Panc1 (cell line): ENCODE measurements around the gene SOWAHC. TPM values are rescaled to one million over a fixed set of nuclear protein-coding genes. Genes with fewer than 3 reads are reported as not detected.
A peak's percentile ranks its signal among the peaks of the same experiment; 100 is the strongest.

Source experiments
- ATAC-seq: fragments of 200-7000 bp; cut with Tn5 transposase; 2 replicates; pipeline ENCODE4 v1.9.1; 2020; ENCODE audit warnings: mild to moderate bottlenecking, moderate library complexity
- BruUV-seq: library from RNA; stranded (reverse); fragments of 400-500 nt; replicated peaks from 2 replicates; lab custom pipeline; 2021; lab: Mats Ljungman, UMichigan
- CTCF ChIA-PET: fragments of 300-600 bp; sonication (Branson Sonifier 250); formaldehyde crosslinking; loops from one replicate; lab custom pipeline; 2022; ENCODE audit warnings: antibody characterized with exemption; lab: Charles Lee
- POLR2A ChIA-PET: fragments of 300-600 bp; sonication (Branson Sonifier 250); formaldehyde crosslinking; loops from one replicate; lab custom pipeline; 2022; ENCODE audit warnings: antibody characterized with exemption; lab: Charles Lee
- DNase-seq: peaks from one replicate; pipeline ENCODE4 v3.0.0-alpha.2; 2010; ENCODE audit warnings: low read depth, low spot score
- H3K27ac ChIP-seq: 2 replicates; pipeline ENCODE4 v1.5.1; 2011; ENCODE audit warnings: mild to moderate bottlenecking, low read length, inconsistent platforms
- H3K27me3 ChIP-seq: fragments of 200-500 bp; sonication (Bioruptor generic); 2 replicates; pipeline ENCODE4 v1.6.0; 2014; ENCODE audit warnings: low read length, inconsistent platforms; ENCODE audit not compliant: control insufficient read depth, insufficient read depth
- H3K36me3 ChIP-seq: fragments of 200-500 bp; sonication (Bioruptor generic); 2 replicates; pipeline ENCODE4 v1.5.1; 2014; ENCODE audit warnings: inconsistent platforms, mild to moderate bottlenecking, low read length, moderate library complexity; ENCODE audit not compliant: control insufficient read depth, insufficient read depth
- H3K4me1 ChIP-seq: 2 replicates; pipeline ENCODE4 v1.5.1; 2011; ENCODE audit warnings: inconsistent platforms, mild to moderate bottlenecking, low read length, moderate library complexity; ENCODE audit not compliant: control insufficient read depth, insufficient read depth
- H3K4me3 ChIP-seq, 2 experiments: 2 replicates each; pipeline ENCODE4 v1.5.1; 2011 to 2012; ENCODE audit warnings: low read depth in 2 of 2, low read length in 2 of 2, mild to moderate bottlenecking in 2 of 2, inconsistent platforms in 1 of 2, moderate library complexity in 1 of 2
- H3K9me3 ChIP-seq: fragments of 200-500 bp; sonication (Bioruptor generic); 2 replicates; pipeline ENCODE4 v1.5.1; 2014; ENCODE audit warnings: low read depth, mild to moderate bottlenecking, inconsistent platforms, low read length, moderate library complexity; ENCODE audit not compliant: control insufficient read depth, insufficient read depth
- POLR2AphosphoS5 ChIP-seq: IDR thresholded peaks from 2 replicates; pipeline ENCODE4 v1.6.1; 2012; ENCODE audit warnings: mild to moderate bottlenecking, low read depth, low read length, moderate library complexity
- SIN3A ChIP-seq: IDR thresholded peaks from 2 replicates; pipeline ENCODE4 v1.6.1; 2012; ENCODE audit warnings: low read depth, mild to moderate bottlenecking, low read length, moderate library complexity, borderline replicate concordance; ENCODE audit not compliant: insufficient read depth
- TCF7L2 ChIP-seq: IDR thresholded peaks from 2 replicates; pipeline ENCODE4 v1.6.1; 2011; ENCODE audit warnings: mild to moderate bottlenecking, low read depth, low read length, inconsistent platforms
- in situ Hi-C: cut with HindIII; loops from 2 replicates; pipeline ENCODE4 v1.10.0; 2016; ENCODE audit warnings: low sequenced_read_pairs, low pct_unique_long_range_greater_than_20kb
- intact Hi-C: fragments of 100-400 bp; cut with micrococcal nuclease; formaldehyde crosslinking; loops from one replicate; pipeline ENCODE4 v1.10.0; 2022; ENCODE audit not compliant: unreplicated experiment
- total RNA-seq: library from RNA; stranded (reverse); gene quantifications from one replicate; pipeline ENCODE4 v1.2.1, GENCODE V29; 2021; ENCODE audit not compliant: unreplicated experiment
- TF ChIP-seq, protein P1 (sequence below): fragments of 450-650 bp; IDR thresholded peaks from 2 replicates; pipeline ENCODE4 v1.5.1; 2017; ENCODE audit warnings: mild to moderate bottlenecking
- TF ChIP-seq, protein P2 (sequence below), 2 experiments: IDR thresholded peaks; 2 replicates each; pipeline ENCODE4 v1.6.1; 2011 to 2012; ENCODE audit warnings: low read depth in 2 of 2, control low read depth in 1 of 2, low read length in 1 of 2, mild to moderate bottlenecking in 1 of 2, moderate library complexity in 1 of 2; ENCODE audit not compliant: insufficient read depth in 1 of 2

The SOWAHC gene
- total RNA-seq, 1 experiment from 2014 or later = 23.4 TPM

DNA sequence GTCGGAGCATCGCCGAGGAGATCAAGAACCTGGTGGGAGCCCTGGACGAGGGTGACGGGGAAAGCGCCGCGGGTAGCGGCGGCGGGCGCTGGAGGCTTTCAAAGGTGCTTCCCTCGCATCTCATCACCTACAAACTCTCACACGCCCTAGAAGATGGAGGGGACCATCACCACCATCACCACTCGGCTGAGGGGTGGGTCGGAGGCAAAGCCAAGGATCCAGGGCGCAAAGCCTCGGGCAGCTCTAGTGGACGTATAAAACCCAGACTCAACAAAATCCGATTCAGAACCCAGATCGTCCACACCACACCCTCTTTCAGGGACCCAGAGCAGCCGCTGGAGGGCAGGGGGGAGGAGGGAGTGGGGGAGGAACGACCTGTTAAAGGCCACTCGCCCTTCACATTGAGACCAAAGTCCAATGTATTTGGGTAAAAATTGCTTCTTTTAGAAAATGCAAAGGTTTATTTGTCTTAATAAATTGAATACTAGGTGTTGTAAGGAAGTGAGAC, 1.5 kb downstream of the SOWAHC start:
- in situ Hi-C loops (no loop called here), intact Hi-C loops (loop anchor here (5.0 to 10.0 kb wide), 2 partner anchors 47 to 99 kb away; no protein-coding TSS in a partner anchor)
- peaks cover 3% of the 10 kb centered on the region for H3K36me3 ChIP-seq
- TF ChIP-seq SIN3A = no peak; the same call in 1 of the 2 replicates
- TF ChIP-seq TCF7L2 = no peak
- TF ChIP-seq, protein P1, sequence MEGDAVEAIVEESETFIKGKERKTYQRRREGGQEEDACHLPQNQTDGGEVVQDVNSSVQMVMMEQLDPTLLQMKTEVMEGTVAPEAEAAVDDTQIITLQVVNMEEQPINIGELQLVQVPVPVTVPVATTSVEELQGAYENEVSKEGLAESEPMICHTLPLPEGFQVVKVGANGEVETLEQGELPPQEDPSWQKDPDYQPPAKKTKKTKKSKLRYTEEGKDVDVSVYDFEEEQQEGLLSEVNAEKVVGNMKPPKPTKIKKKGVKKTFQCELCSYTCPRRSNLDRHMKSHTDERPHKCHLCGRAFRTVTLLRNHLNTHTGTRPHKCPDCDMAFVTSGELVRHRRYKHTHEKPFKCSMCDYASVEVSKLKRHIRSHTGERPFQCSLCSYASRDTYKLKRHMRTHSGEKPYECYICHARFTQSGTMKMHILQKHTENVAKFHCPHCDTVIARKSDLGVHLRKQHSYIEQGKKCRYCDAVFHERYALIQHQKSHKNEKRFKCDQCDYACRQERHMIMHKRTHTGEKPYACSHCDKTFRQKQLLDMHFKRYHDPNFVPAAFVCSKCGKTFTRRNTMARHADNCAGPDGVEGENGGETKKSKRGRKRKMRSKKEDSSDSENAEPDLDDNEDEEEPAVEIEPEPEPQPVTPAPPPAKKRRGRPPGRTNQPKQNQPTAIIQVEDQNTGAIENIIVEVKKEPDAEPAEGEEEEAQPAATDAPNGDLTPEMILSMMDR = peak; percentile 64
- no peak for TF ChIP-seq POLR2AphosphoS5
- TF ChIP-seq, protein P2, sequence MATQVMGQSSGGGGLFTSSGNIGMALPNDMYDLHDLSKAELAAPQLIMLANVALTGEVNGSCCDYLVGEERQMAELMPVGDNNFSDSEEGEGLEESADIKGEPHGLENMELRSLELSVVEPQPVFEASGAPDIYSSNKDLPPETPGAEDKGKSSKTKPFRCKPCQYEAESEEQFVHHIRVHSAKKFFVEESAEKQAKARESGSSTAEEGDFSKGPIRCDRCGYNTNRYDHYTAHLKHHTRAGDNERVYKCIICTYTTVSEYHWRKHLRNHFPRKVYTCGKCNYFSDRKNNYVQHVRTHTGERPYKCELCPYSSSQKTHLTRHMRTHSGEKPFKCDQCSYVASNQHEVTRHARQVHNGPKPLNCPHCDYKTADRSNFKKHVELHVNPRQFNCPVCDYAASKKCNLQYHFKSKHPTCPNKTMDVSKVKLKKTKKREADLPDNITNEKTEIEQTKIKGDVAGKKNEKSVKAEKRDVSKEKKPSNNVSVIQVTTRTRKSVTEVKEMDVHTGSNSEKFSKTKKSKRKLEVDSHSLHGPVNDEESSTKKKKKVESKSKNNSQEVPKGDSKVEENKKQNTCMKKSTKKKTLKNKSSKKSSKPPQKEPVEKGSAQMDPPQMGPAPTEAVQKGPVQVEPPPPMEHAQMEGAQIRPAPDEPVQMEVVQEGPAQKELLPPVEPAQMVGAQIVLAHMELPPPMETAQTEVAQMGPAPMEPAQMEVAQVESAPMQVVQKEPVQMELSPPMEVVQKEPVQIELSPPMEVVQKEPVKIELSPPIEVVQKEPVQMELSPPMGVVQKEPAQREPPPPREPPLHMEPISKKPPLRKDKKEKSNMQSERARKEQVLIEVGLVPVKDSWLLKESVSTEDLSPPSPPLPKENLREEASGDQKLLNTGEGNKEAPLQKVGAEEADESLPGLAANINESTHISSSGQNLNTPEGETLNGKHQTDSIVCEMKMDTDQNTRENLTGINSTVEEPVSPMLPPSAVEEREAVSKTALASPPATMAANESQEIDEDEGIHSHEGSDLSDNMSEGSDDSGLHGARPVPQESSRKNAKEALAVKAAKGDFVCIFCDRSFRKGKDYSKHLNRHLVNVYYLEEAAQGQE (IDR thresholded peaks at IDR 0.05; ENCODE audit: insufficient read depth in 1 of 2, low read depth in 2 of 2, low read length in 1 of 2) = no peak
- peak overlapping the region; percentile 91 for H3K27ac ChIP-seq
- POLR2A ChIA-PET = no interaction called here
- no TSS peak for BruUV-seq
- no peaks in the 10 kb centered on the region for H3K27me3 ChIP-seq
- CTCF ChIA-PET = no interaction called here
- DNase-seq = no peak
- ATAC-seq = no peak
- peaks cover 20% of the 10 kb centered on the region; the same call in 1 of the 2 replicates for H3K4me1 ChIP-seq
- H3K4me3 ChIP-seq = peak overlapping the region; percentile 69 to 88
- H3K9me3 ChIP-seq = no peaks in the 10 kb centered on the region

GRCh38 chr2:109616184-109616583, 2.0 kb downstream of the SOWAHC start:
- H3K4me1 ChIP-seq = peaks cover 16% of the 10 kb centered on the region; the same call in 1 of the 2 replicates
- H3K36me3 ChIP-seq = peaks cover 3% of the 10 kb centered on the region
- no peaks in the 10 kb centered on the region for H3K27me3 ChIP-seq
- H3K4me3 ChIP-seq = peak overlapping the region; percentile 69 to 88
- POLR2A ChIA-PET = no interaction called here
- peak overlapping the region; percentile 91 for H3K27ac ChIP-seq
- H3K9me3 ChIP-seq = no peaks in the 10 kb centered on the region
- CTCF ChIA-PET = no interaction called here
- intact Hi-C loops (loop anchor here (5.0 to 10.0 kb wide), 2 partner anchors 46 to 99 kb away; no protein-coding TSS in a partner anchor), in situ Hi-C loops (no loop called here)
- no TSS peak for BruUV-seq
- DNase-seq (no peak), ATAC-seq (no peak)
- no peak for TF ChIP-seq POLR2AphosphoS5
- TF ChIP-seq TCF7L2 = no peak
- TF ChIP-seq, protein P2 (IDR thresholded peaks at IDR 0.05; ENCODE audit: insufficient read depth in 1 of 2, low read depth in 2 of 2, low read length in 1 of 2) = no peak
- no peak for TF ChIP-seq SIN3A
- TF ChIP-seq, protein P1 = no peak
